TTC549 (cell line): ENCODE data around the gene HSPB1.
"Not testable (repeated sequence)": the region's sequence is repeated elsewhere in the genome, so short reads cannot be mapped to it uniquely, and the experiment has no call there.

Experiments
- FAIRE-seq: peaks from 2 replicates; lab custom pipeline; 2012; peaks lifted over from hg19 to GRCh38; lab: Jason Lieb, UNC

The HSPB1 gene

DNA sequence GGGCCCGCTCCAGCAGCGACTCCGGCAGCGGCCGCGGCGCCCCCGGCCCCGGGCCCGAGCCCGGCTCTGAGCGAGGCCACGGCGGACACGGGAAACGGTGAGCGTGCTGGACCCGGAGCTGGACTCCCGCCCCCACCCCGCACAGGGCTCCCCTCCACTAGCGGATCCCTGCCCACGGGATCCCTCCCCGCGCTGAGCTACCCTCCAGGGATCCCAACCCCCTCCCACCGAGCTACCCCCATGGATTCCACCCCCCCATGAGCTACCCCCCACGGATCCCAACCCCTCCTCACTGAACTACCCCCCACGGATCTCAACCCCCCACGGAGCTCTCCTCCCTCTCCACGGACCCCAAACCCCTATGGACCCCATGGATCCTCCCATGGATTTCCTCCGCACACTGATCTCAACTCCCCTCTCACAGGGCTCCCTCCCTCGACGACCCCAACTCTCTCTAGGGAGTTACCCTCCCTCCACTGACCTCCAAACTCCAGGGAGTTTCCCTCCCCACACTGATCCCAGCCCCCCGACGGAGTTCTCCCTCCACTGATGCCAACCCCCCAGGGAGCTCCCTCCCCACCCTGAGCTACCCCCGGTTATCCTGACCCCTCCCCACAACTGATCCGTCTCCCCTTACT lies 20.6 kb upstream of the HSPB1 start:
- no peak for FAIRE-seq

DNA sequence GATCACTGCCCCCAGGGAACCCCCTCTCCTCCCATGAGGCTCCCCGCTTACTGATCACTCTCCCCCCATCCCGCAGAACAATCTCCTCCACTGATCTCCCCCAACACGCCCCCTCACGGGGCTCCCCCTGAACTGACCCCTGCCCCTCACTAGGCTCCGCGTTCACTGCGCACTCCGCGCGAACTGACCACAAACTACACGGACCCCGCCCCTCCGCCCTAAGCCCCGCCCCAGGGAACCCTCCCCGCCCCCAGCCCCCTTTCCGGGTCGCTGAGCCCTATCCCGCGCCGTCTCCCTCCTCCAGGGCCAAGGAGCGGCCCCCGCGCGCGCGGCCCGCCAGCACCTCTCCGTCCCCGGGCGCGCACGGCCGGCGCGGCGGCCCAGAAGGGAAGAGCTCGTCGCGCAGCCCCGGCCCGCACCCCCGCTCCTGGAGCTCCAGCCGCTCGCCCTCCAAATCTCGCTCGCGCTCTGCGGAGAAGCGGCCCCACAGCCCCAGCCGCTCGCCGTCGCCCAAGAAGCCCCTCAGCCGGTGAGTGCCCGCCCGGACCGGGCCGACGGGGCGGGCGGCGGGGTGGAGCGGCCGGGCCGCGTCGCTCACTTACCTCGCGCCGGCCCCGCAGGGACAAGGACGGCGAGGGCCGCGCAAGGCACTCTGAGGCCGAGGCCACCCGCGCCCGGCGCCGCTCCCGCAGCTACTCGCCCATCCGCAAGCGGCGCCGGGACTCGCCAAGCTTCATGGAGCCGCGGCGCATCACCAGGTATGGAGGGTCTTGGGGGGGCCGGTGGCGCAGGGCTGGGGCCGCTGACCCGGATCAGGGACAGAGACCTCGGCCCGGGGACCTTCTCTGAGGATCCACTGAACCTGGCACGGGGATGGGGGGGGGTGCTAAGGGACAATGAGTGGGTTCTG lies 19.9 kb upstream of the HSPB1 start:
- FAIRE-seq: no peak

DNA sequence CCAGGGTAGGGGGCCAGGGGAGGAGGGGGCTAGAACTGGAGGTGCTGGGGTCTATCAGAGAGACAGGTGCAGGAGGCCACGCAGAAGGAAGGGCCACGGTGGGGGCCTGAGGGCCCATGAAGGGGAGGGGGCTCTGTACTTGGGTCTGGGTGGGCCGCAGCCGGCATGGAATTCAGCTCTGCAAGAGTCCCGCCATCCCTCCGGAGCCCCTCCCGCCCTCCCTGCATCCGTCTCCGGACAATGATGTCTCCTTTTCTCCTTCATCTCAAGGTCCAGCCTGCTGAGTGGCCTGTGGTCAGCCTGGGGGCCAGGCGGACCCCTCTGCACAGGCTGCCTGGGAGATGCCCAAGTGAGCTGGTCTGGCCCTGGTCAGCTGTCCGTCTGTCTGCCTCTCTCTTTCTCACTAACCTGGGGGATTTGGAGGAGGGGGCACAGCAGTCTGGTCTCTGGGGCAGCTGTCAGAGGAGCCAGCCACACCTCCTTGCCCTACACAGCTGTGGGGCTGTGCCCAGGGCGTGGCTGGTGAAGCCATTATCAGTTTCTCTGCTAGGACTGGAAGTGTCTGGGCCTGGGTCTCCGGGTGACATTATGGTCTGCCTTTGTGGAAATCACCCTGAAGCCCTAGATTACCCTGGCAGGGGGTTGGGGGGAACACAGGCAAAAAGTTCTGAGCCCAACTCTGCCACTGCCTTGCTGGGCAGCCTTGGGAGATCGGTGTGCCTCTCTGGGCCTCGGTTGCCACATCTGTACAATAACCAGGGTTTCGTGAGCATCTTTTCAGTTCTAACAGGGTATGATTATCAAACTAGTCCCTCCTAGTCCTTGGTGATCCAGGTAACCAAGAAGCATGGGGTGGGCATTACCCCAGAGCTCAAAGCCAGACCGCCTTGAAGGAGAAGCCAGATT lies 19.0 kb upstream of the HSPB1 start:
- FAIRE-seq: no peak

DNA sequence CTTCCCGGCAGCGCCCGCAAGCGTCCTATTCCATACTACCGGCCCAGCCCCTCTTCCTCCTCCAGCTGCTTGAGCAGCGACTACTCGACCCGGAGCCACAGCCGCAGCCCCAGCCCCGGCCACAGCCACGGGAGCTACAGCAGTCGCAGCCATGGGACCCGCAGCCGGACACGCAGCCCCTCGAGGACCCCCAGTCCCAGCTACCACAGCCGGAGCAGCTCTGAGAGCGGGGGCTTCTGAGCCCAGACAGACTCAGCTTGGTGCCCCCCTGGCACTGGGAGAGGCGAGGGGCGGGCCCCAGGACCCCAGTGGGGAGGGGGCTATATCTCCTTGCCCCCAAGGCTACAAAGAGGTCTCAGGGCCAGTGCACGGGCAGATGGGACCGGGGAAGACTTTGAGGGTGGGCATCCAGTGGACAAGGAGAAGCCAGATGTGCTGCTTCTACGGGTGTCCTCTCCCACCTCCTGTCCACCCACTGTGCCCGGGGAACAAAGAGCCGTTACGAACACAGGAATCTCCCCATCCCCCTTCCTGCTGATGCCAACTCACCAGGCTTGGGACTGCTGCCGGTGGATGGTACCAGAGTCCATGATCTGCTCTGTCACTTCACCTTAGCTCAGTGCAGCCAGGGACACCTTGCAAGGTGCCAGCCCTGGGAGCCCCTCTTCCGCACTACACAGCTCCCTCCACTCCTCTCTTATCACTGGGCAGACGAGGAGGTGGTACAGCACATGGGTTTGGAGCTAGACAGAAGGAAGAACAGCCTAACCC lies 16.7 kb upstream of the HSPB1 start:
- no peak for FAIRE-seq

DNA sequence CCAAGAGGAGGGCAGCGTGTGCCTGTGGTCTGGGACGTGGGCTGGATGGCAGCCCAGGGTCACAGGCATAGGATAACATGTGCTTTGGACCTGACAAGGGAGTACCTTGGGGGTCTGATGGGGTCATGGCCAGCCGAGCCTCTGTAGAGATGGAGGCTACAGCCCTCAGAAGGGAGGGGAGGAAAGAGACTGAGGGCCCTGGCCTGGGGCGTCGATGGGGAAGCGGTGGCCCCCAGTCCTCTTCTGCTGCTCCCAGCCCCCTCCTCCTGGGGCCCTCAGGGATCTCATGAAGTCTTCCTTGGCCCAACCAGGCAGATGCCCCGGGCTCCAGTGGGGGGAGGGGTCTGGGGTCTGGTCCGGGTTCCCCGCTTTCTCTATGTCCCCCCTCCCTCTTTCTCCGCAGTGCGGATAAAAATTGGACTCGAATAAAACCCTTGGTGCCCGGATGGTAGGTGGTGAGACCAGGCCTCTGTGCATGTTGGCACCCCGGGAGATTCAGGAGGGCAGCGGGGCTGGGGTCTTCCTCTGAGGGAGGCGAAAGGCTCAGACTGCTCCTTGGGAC lies 15.6 kb upstream of the HSPB1 start:
- no peak for FAIRE-seq

DNA sequence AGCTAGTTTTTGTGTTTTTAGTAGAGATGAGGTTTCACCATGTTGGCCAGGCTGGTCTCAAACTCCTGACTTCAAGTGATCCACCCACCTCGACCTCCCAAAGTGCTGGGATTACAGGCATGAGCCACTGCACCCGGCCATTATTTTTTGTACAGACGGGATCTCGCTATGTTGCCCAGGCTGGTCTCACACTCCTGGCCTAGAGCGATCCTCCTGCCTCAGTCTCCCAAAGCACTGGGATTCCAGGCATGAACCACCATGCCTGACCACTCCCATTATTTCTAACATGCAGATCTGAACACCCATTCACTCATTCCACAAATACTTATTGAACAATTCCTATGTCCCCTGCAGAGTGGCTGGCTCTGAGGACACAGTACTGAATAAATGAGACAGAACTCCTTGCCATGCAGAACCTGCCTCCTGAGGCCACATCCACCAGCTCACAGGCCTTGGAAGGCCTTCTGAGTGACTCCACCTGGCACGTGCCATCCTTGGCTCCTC lies 11.6 kb upstream of the HSPB1 start:
- FAIRE-seq: not testable (repeated sequence)

DNA sequence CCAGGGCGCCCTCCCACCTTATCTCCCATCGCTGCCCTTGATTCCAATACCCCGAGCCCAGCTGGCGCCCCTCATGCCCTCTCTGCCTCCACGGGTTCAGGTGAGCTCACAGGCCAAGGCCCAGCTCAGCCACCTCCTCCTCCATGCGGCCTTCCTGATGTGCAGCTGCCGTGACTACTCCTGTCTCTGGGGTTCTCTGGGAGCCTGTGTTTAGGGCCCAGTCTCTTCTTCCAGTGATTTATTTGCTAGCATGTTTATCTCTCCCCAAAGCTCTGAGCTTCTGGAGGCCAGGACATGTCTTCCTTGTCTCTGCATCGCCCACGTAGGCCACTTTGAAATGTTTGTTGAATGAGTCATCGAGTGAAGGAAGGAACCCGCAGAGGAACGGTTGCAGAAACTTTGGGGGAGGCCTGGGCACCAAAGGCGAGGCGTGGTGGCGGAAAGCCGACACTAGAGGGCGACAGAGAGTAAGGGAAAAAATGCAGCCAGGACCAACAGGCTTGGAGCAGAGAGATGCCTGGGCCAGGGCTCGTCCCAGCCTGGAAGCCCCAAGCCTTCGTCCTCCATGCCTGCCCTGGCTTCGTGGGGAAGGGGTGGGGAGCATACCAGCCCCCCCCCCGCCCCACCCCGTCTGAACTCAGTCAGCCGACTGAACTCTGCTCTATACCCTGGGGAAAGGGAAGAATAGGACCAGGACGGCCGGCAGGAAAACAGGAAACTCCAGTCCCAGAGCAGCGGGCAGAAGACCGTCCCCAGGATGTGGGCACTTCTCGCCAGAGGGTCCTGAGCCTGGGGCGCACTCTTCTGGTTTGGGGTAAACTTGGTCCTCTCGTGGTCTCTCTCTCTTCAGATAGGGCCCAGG lies 10.9 kb upstream of the HSPB1 start:
- peak; percentile 85 for FAIRE-seq

DNA sequence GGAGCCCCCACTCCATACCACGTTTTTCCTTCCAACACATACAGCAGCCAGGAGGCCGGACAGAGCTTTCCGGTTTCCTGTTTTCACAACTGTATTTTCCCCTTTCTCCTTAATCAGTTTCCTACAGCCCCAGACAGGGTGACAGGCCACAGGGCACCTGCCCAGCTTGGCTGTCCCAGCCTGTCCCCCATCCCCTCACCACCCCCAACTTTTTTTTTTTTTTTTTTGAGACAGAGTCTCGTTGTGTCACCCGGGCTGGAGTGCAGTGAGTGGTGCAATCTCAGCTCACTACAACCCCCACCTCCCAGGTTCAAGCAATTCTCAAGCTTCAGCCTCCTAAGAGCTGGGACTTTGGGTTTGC lies 10.3 kb upstream of the HSPB1 start:
- no peak for FAIRE-seq

DNA sequence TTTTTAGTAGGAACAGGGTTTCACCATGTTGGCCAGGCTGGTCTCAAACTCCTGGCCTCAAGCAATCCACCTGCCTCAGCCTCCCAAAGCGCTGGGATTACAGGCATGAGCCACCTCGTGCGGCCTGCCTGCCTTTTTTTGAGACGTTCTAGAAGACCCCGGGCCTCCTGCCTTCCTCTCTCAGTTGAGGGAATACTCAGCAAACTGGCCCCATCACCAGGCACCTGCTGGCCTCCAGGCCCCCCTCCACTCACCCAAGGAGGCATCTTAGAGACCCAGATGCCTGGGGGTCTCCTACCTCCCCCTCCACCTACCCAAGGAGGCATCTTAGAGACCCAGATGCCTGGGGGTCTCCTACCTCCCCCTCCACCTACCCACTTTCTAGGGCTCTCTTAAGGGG lies 9.6 kb upstream of the HSPB1 start:
- not testable (repeated sequence) for FAIRE-seq

DNA sequence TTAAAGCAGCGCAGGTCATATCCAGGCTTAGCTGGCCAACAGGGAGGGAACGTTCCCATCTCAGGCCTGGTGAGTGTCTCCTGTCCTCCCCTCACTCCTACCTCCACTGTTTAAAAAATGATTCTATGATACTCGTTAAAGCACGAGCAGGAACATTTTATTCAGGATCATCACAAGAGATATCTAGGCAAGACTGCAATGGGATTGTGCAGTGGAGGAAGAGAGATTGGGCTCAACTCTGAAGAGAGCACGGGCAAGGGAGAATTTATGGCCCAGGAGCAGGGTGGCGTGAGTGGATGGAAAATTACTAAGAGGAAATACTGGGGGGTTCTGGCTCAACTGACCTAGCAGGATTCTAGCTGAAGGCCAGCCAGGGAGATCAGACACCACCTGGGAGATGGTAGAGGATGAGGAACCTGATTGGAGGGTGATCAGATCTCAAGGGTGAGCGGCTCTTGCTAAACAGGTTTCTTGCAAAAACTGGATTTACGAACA lies 9.0 kb upstream of the HSPB1 start:
- no peak for FAIRE-seq

DNA sequence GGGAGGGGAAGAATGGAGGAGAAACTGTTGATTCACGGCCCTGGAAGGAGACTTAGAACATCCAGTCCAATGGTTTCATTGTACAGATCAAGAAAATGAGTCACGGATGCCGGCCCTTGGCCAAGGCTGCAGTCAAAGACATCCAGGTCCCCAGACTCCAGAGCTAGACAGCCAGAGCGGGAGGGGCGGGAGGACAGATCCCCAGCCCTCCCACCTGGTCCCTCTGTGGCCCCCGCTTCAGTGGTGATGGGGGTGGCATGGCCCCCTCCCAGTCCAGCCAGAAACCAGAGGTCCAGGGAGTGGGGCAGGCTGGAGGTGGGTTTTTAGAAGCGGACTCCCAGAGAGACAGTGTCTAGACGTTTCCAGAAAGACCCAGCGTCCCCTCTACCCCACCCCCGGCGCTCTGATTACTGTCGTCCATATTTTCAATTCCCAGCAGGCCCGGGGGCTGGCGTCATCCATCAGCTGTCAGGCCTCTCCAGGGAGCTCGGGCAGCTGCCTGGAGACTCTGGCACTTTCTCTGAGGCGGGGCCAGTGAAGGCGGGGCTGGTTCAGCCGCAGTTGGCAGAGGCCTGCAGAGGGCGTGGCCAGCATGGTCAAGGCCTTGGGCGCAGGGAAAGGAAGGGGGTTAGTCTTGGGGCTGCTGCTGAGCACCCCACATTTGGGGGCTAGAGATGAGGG lies 8.0 kb upstream of the HSPB1 start:
- FAIRE-seq: no peak

DNA sequence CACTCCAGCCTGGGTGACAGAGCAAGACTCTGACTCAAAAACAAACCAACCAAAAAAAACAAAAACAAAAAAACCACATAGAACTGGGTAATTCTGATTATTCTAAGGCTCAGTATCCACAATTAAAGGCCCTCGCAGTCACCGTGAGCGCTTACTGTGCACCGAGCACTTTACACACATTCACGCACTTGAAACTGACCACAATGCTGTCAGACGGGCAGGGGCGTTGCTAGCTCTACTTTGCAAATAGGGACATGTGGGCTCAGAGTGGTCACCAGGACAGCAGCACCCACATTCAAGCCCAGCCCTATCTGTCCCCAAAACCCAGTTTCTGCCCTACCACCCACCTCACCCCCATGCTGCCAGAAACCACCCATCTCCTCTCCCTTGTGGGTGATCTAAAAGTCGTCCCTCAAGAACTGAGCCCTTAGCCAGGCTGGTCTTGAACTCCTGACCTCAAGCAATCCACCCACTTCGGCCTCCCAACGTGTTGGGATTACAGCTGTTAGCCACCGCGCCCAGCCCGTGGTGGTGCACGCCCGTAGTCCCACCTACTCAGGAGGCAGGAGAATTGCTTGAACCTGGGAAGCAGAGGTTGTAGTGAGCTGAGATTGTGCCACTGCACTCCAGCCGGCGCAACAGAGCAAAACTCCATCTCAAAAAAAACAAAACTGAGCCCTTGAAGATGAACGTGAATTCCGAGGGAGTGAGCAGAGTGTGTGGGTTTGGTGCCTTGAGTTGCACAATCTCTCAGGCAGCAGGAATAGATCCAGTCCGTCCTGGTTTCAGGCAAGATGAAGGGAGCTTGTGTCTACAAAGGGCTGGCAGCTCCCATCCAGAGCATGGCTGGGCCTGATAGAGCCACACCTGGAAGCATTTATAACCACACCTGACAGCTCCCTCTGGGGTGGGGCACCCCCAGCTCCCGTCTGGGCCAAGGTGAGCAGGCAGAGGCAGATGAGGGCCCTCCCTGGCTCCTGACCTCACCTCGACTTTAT lies 5.4 kb upstream of the HSPB1 start:
- no peak for FAIRE-seq

DNA sequence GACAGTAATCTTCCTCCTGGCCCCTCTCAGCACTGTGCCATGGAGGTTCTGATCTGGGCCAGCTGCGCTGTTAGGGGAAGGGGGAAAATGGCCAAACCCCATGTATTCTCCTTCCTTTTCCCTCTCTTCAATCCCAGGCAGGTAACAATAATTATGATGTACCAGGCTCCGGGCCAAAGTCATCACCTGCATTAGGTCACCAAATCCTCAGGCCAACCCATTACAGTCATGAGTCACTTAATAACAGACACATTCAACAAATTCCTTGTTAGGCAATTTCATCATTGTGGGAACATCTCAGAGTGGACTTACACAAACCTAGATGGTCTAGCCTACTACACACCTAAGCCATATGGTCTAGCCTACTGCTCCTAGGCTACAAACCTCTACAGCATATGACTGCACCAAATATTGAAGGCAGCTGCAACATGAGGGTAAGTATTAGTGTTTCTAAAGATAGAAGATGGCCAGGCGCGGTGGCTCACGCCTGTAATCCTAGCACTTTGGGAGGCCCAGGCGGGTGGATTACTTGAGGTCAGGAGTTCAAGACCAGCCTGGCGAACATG lies 2.2 kb upstream of the HSPB1 start:
- FAIRE-seq: no peak

DNA sequence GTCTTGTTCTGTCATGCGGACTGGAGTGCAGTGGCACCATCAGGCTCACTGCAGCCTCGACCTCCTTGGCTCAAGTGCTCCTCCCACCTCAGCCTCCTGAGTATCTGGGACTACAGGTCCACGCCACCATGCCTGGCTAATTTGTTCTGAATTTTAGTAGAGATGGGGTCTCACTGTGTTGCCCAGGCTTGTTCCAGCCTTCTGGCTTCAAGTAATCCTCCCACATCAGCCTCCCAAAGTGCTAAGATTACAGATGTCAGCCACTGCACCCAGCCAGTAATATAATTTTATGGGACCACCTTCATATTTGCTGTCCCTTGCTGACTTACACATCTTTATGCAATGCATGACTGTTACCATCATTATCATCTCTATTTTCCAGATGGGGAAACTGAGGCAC lies 1.5 kb upstream of the HSPB1 start:
- no peak for FAIRE-seq

DNA sequence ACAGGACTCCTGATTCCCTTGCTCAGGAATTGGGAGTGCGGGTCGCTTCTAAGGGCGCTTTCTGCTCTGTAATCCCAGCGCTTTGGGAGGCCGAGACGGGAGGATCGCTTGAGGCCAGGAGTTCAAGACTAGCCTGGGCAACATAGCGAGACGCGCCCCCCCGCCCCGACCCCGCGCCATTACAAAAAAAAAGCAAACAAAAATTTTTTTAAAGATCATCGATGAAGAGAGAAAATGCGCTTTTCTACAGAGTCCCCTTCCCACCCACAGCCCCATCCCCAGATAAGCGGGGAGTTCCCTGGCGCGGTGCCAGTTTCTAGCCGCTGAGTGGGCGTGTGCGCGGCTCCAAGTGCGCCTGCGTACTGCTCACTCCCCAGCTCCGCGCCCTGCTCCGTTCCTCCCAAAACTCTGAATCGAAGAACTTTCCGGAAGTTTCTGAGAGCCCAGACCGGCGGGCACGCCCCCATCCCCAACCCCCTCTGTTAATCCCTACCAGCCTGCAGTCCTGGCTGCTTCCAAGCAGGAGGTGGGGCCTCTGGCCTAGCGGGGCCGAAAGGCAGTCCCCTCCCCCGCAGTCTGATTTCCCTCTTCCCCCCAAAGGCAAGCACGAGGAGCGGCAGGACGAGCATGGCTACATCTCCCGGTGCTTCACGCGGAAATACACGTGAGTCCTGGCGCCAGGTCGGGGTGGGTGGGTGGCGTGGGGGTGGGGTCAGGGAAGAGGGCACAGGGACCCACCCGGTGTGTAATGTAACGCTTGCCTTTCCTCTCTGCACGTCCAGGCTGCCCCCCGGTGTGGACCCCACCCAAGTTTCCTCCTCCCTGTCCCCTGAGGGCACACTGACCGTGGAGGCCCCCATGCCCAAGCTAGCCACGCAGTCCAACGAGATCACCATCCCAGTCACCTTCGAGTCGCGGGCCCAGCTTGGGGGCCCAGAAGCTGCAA lies 1.0 kb downstream of the HSPB1 start:
- FAIRE-seq: no peak

DNA sequence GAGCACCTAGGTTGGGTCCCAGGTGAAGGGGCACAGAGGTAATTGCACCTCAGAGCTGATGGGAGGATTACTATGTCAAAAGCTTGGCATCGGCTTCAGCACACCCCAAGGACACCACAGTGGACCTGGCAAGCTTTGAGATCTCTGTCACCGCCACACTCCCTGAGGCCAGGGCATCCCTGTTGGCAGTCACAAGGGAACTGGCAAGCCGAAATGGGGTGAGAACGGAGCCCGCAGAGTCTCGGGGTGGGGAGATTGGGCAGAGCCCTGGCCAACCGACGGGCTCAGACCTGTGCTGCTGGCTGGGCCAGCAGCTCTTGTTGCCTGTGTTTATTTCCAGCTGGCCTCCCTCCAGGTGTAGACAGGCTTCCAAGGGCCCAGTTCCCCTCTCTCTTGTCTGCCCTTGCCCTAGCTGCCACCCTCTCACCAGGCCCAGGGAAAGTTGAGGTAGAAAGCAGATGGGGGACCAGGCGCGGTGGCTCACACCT lies 2.5 kb downstream of the HSPB1 start:
- FAIRE-seq: no peak

DNA sequence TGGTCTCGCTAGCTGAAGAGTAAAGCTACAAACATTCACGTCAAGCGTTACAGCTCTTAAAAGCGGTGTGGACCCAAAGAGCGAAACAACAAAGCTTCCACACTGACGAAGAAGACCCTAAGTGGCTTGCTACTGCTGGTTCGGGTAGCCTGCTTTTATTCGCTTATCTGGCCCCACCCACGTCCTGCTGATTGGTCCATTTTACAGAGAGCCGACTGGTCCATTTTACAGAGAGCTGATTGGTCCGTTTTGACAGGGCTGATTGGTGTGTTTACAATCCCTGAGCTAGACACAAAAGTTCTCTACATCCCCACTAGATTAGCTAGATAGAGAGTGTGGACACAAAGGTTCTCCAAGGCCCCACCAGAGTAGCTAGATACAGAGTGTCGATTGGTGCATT lies 6.4 kb downstream of the HSPB1 start:
- FAIRE-seq: not testable (repeated sequence)
